Smooth muscle cell (in vitro differentiated cells): Measurements from ENCODE around the gene UTS2R. TPM values are rescaled to one million over a fixed set of nuclear protein-coding genes. Genes with fewer than 3 reads are reported as not detected.

Experiments
- DNase-seq: peaks from one replicate; lab custom pipeline; 2025; ENCODE audit not compliant: unreplicated experiment; lab: John Stamatoyannopoulos, UW
- H2AFZ ChIP-seq: fragments of 200-600 bp; sonication (generic); 2 replicates; pipeline ENCODE4 v1.6.0; 2016; ENCODE audit warnings: antibody characterized with exemption, low read depth, mild to moderate bottlenecking
- H3F3A ChIP-seq: fragments of 200-600 bp; sonication (generic); 2 replicates; pipeline ENCODE4 v1.6.0; 2017; ENCODE audit warnings: antibody characterized with exemption, low read depth
- H3K27ac ChIP-seq: fragments of 200-600 bp; sonication (generic); 2 replicates; pipeline ENCODE4 v1.5.1; 2016; ENCODE audit warnings: low read depth, mild to moderate bottlenecking
- H3K27me3 ChIP-seq: fragments of 200-600 bp; sonication (generic); 2 replicates; pipeline ENCODE4 v1.6.1; 2016; ENCODE audit warnings: low read depth, mild to moderate bottlenecking
- H3K36me3 ChIP-seq: fragments of 200-600 bp; sonication (generic); 2 replicates; pipeline ENCODE4 v1.5.1; 2016; ENCODE audit warnings: low read depth
- H3K4me1 ChIP-seq: fragments of 200-600 bp; sonication (generic); 2 replicates; pipeline ENCODE4 v1.5.1; 2016; ENCODE audit warnings: low read depth
- H3K4me2 ChIP-seq: fragments of 200-600 bp; sonication (generic); 2 replicates; pipeline ENCODE4 v1.6.0; 2016; ENCODE audit warnings: mild to moderate bottlenecking
- H3K4me3 ChIP-seq: fragments of 200-600 bp; sonication (generic); 2 replicates; pipeline ENCODE4 v1.5.1; 2016; ENCODE audit warnings: mild to moderate bottlenecking
- H3K79me2 ChIP-seq: fragments of 200-600 bp; sonication (generic); 2 replicates; pipeline ENCODE4 v1.6.0; 2016; ENCODE audit warnings: low read depth, mild to moderate bottlenecking
- H3K9ac ChIP-seq: fragments of 200-600 bp; sonication (generic); 2 replicates; pipeline ENCODE4 v1.6.0; 2016; ENCODE audit warnings: low read depth
- H3K9me3 ChIP-seq: fragments of 200-600 bp; sonication (generic); replicated peaks from 2 replicates; pipeline ENCODE4 v1.5.1; 2016; ENCODE audit warnings: low read depth
- H4K20me1 ChIP-seq: fragments of 200-600 bp; sonication (generic); 2 replicates; pipeline ENCODE4 v1.6.0; 2016; ENCODE audit warnings: low read depth
- WGBS: methylation state at CpG from one replicate; pipeline ENCODE4 v1.1.7; 2016; ENCODE audit warnings: low lambda C conversion rate; 5-methylcytosine and 5-hydroxymethylcytosine counted together
- polyA plus RNA-seq: library from polyadenylated mRNA; unstranded; fragments of >200 nt; fragmentation: Nextera tagmentation; extraction: Ambion mirVana; gene quantifications from 2 replicates; pipeline ENCODE4 v1.2.1, GENCODE V29; 2016
- total RNA-seq: library from RNA; depleted of rRNA; stranded (reverse); fragments of >200 nt; gene quantifications from 2 replicates; pipeline ENCODE4 v1.2.3, GENCODE V29; 2014
- TF ChIP-seq, protein P1 (sequence below): fragments of 200-600 bp; sonication (generic); IDR thresholded peaks from 2 replicates; pipeline ENCODE4 v1.5.1; 2017; ENCODE audit warnings: borderline replicate concordance, mild to moderate bottlenecking, antibody characterized with exemption; ENCODE audit not compliant: insufficient read depth, poor library complexity, severe bottlenecking

Gene UTS2R
- total and polyA plus RNA-seq, 2 experiments from 2014 or later, result not detected

DNA sequence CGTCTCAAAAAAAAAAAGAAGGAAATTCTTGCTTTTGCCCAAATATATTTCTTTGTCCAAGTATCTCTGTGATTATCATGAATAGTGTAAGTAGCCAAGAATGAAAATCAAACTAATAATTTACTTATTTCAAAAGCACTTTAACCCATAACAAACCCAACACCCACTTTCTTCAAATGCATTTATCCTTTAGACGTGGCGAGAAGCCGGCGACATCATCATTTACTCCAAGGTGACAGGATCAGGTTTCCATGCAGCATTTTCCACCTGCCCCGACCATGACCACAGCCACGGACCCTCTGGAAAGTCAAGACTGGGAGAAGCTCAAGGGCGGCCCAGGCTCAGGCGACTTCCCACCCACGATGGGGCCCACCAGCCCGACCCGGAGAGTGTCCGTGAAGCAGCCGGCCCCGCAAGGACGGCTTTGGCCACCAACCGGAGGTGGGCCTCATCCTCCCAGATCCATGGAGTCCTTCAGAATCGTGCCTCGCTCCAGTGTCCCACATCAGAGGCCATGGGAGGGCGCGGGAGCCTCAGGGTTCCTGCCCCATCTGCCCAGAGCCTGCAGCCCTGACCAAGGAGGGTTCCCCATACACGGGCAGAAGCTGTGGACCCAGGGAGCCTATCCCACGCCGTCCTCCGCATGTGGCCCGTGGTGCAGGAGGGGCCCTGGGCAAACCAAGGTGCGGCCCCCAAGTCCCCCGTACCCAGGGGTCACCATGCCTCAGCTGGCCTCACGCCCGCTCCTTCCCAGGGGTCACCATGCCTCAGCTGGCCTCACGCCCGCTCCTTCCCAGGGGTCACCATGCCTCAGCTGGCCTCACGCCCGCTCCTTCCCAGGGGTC lies 18.7 kb downstream of the UTS2R start:
- Histone ChIP-seq H3K79me2 (no peaks in the 10 kb centered on the region), H3K27me3 (no peaks in the 10 kb centered on the region), H3K4me1 (peaks cover 6% of the 10 kb centered on the region), H3K4me2 (no peak overlapping the region), H4K20me1 (no peaks in the 10 kb centered on the region), H3K36me3 (no peaks in the 10 kb centered on the region), H3F3A (no peaks in the 10 kb centered on the region), H3K4me3 (no peak overlapping the region), H3K9me3 (no peaks in the 10 kb centered on the region), H3K27ac (no peak overlapping the region), H3K9ac (no peak overlapping the region), H2AFZ (no peak overlapping the region)
- WGBS, result 93% methylated on average over 29 of the region's 34 CpGs
- TF ChIP-seq, protein P1, sequence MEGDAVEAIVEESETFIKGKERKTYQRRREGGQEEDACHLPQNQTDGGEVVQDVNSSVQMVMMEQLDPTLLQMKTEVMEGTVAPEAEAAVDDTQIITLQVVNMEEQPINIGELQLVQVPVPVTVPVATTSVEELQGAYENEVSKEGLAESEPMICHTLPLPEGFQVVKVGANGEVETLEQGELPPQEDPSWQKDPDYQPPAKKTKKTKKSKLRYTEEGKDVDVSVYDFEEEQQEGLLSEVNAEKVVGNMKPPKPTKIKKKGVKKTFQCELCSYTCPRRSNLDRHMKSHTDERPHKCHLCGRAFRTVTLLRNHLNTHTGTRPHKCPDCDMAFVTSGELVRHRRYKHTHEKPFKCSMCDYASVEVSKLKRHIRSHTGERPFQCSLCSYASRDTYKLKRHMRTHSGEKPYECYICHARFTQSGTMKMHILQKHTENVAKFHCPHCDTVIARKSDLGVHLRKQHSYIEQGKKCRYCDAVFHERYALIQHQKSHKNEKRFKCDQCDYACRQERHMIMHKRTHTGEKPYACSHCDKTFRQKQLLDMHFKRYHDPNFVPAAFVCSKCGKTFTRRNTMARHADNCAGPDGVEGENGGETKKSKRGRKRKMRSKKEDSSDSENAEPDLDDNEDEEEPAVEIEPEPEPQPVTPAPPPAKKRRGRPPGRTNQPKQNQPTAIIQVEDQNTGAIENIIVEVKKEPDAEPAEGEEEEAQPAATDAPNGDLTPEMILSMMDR, result no peak
- DNase-seq, result no peak

- H4K20me1 ChIP-seq, result no peaks in the 10 kb centered on the region
- H3K27me3 ChIP-seq, result no peaks in the 10 kb centered on the region
- no peaks in the 10 kb centered on the region for H3K36me3 ChIP-seq
- TF ChIP-seq, protein P1, result no peak
- no peaks in the 10 kb centered on the region for H3K4me1 ChIP-seq
- H3K4me3 ChIP-seq, result no peak overlapping the region
- no peak overlapping the region for H2AFZ ChIP-seq
- no peak overlapping the region for H3K4me2 ChIP-seq
- no peak overlapping the region for H3K27ac ChIP-seq
- no peaks in the 10 kb centered on the region for H3K79me2 ChIP-seq
- H3F3A ChIP-seq, result no peaks in the 10 kb centered on the region
- DNase-seq, result no peak
- WGBS, result 98% methylated on average over 13 of the region's 13 CpGs
- H3K9ac ChIP-seq, result no peak overlapping the region
- H3K9me3 ChIP-seq, result no peaks in the 10 kb centered on the region
Observed at GRCh38 chr17:82390860-82391435, 19.4 kb downstream of the UTS2R start.

- WGBS, result 97% methylated on average over 23 of the region's 23 CpGs
- Histone ChIP-seq H3K36me3 (no peaks in the 10 kb centered on the region), H3K4me3 (no peak overlapping the region), H3K9ac (no peak overlapping the region), H3K9me3 (no peaks in the 10 kb centered on the region), H3K4me1 (no peaks in the 10 kb centered on the region), H4K20me1 (no peaks in the 10 kb centered on the region), H3K79me2 (no peaks in the 10 kb centered on the region), H2AFZ (no peak overlapping the region), H3K27ac (no peak overlapping the region), H3K4me2 (no peak overlapping the region), H3K27me3 (no peaks in the 10 kb centered on the region), H3F3A (peaks cover under 1% of the 10 kb centered on the region)
- DNase-seq, result no peak
- TF ChIP-seq, protein P1, result no peak
Observed at GRCh38 chr17:82391496-82392066, 20.0 kb downstream of the UTS2R start.
